Measurements from ENCODE around the gene PRKN.

The PRKN gene

DNA sequence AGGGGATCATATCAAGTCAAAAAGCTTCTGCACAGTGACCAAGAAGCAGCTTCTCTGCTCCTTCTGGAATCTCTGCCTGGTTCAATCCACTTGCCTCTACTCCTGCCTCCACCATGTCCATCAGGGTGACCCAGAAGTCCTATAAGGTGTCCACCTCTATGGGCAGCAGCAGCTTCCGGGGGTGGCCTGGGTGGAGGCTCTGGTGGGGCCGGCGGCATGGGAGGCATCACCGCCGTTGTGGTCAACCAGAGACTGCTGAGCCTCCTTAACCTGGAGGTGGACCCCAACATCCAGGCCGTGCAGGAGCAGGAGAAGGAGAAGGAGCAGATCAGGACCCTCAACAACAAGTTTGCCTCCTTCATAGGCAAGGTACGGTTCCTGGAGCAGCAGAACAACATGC is 159.3 kb downstream of the PRKN start:
- Histone ChIP-seq H4K20me1 (ENCODE audit: insufficient read depth) (no peaks in the 10 kb centered on the region), H3K79me2 (ENCODE audit: insufficient read depth, low read depth) (no peaks in the 10 kb centered on the region), H3K9ac (no peak overlapping the region), H3K4me1 (ENCODE audit: low read depth, poor library complexity, severe bottlenecking) (no peaks in the 10 kb centered on the region), H3K4me2 (no peak overlapping the region), H3K27me3 (ENCODE audit: insufficient read depth, low read depth) (no peaks in the 10 kb centered on the region), H3K36me3 (ENCODE audit: insufficient read depth) (no peaks in the 10 kb centered on the region), H3K27ac (no peak overlapping the region), H3K4me3 (IDR thresholded peaks at IDR 0.05; ENCODE audit: insufficient read depth, low read depth, low read length) (no peak overlapping the region), H2AFZ (ENCODE audit: low read depth) (no peak overlapping the region)
- TF ChIP-seq, protein P1, sequence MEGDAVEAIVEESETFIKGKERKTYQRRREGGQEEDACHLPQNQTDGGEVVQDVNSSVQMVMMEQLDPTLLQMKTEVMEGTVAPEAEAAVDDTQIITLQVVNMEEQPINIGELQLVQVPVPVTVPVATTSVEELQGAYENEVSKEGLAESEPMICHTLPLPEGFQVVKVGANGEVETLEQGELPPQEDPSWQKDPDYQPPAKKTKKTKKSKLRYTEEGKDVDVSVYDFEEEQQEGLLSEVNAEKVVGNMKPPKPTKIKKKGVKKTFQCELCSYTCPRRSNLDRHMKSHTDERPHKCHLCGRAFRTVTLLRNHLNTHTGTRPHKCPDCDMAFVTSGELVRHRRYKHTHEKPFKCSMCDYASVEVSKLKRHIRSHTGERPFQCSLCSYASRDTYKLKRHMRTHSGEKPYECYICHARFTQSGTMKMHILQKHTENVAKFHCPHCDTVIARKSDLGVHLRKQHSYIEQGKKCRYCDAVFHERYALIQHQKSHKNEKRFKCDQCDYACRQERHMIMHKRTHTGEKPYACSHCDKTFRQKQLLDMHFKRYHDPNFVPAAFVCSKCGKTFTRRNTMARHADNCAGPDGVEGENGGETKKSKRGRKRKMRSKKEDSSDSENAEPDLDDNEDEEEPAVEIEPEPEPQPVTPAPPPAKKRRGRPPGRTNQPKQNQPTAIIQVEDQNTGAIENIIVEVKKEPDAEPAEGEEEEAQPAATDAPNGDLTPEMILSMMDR (conservative IDR thresholded peaks at IDR 0.05; ENCODE audit: low read depth, low read length), result no peak

DNA sequence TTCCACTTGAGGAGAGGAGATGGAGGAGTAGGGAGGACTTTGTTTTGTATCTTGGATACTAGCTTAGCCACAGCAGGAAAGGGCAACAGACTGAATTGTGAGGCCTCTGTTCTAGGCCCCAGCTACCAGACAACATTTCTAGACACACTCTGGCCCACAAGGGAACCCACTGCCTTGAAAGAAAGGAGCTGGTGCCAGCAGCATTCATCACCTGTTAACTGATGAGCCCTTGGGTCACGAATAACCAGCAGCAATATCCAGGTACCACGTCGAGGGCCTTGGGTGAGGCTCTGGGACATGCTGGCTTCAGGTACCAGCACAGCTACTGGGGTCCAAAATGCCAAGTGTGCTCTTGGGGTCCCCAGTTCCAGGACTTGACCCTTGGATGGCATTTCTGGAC is 165.5 kb downstream of the PRKN start:
- Histone ChIP-seq H4K20me1 (ENCODE audit: insufficient read depth) (no peaks in the 10 kb centered on the region), H3K4me1 (ENCODE audit: low read depth, poor library complexity, severe bottlenecking) (no peaks in the 10 kb centered on the region), H2AFZ (ENCODE audit: low read depth) (no peak overlapping the region), H3K36me3 (ENCODE audit: insufficient read depth) (no peaks in the 10 kb centered on the region), H3K4me2 (no peak overlapping the region), H3K4me3 (IDR thresholded peaks at IDR 0.05; ENCODE audit: insufficient read depth, low read depth, low read length) (no peak overlapping the region), H3K27me3 (ENCODE audit: insufficient read depth, low read depth) (no peaks in the 10 kb centered on the region), H3K79me2 (ENCODE audit: insufficient read depth, low read depth) (no peaks in the 10 kb centered on the region), H3K27ac (no peak overlapping the region), H3K9ac (no peak overlapping the region)
- TF ChIP-seq, protein P1 (conservative IDR thresholded peaks at IDR 0.05; ENCODE audit: low read depth, low read length), result no peak

DNA sequence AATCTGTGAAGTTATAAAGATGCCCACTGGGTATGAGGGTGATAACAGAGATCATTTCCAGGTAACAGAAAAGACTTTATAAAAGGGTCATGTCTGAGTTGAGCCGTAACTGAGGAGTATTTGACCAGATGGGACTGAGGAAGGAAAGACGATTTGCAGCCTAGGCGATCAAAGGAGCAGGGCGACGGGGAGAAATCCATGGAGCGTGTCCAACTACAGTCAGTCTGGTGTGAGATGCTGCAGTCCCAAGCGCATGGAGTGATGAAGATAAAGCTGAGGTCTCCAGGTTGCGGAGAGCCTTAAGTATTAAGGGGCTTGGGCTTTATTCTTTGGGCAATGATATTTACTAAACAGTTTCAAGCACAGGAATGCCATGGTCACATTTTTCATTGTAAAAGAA is 166.7 kb downstream of the PRKN start:
- TF ChIP-seq, protein P1 (conservative IDR thresholded peaks at IDR 0.05; ENCODE audit: low read depth, low read length), result no peak
- no peak overlapping the region for H3K9ac ChIP-seq
- no peak overlapping the region for H3K27ac ChIP-seq
- H4K20me1 ChIP-seq (ENCODE audit: insufficient read depth), result no peaks in the 10 kb centered on the region
- H3K4me3 ChIP-seq (IDR thresholded peaks at IDR 0.05; ENCODE audit: insufficient read depth, low read depth, low read length), result no peak overlapping the region
- no peak overlapping the region for H3K4me2 ChIP-seq
- H3K79me2 ChIP-seq (ENCODE audit: insufficient read depth, low read depth), result no peaks in the 10 kb centered on the region
- no peaks in the 10 kb centered on the region for H3K36me3 ChIP-seq (ENCODE audit: insufficient read depth)
- H3K27me3 ChIP-seq (ENCODE audit: insufficient read depth, low read depth), result no peaks in the 10 kb centered on the region
- H2AFZ ChIP-seq (ENCODE audit: low read depth), result no peak overlapping the region
- no peaks in the 10 kb centered on the region for H3K4me1 ChIP-seq (ENCODE audit: low read depth, poor library complexity, severe bottlenecking)

DNA sequence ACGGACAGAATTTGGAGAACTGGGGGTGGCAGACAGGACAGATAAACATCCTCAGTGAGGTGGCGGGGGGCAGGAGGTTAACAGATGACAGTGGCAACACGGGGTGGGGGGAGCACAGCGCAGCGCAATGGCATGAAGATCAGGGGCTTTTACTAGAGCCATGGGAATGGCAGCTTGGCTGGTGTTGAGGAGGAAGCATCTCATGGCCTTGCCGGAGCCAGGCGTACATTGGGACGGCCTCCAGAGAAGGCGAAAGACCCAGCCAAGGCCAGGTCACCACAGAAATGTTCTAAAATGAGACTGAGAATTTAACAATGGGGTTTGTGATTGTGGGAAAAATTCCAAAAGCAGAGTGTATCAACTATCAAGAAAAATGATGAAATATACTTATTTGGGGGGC is 173.0 kb downstream of the PRKN start:
- H2AFZ ChIP-seq (ENCODE audit: low read depth), result no peak overlapping the region
- H3K27ac ChIP-seq, result no peak overlapping the region
- no peaks in the 10 kb centered on the region for H3K4me1 ChIP-seq (ENCODE audit: low read depth, poor library complexity, severe bottlenecking)
- no peak overlapping the region for H3K9ac ChIP-seq
- no peak overlapping the region for H3K4me3 ChIP-seq (IDR thresholded peaks at IDR 0.05; ENCODE audit: insufficient read depth, low read depth, low read length)
- H3K79me2 ChIP-seq (ENCODE audit: insufficient read depth, low read depth), result no peaks in the 10 kb centered on the region
- H3K27me3 ChIP-seq (ENCODE audit: insufficient read depth, low read depth), result no peaks in the 10 kb centered on the region
- no peak overlapping the region for H3K4me2 ChIP-seq
- H3K36me3 ChIP-seq (ENCODE audit: insufficient read depth), result no peaks in the 10 kb centered on the region
- H4K20me1 ChIP-seq (ENCODE audit: insufficient read depth), result no peaks in the 10 kb centered on the region
- TF ChIP-seq, protein P1 (conservative IDR thresholded peaks at IDR 0.05; ENCODE audit: low read depth, low read length), result no peak

DNA sequence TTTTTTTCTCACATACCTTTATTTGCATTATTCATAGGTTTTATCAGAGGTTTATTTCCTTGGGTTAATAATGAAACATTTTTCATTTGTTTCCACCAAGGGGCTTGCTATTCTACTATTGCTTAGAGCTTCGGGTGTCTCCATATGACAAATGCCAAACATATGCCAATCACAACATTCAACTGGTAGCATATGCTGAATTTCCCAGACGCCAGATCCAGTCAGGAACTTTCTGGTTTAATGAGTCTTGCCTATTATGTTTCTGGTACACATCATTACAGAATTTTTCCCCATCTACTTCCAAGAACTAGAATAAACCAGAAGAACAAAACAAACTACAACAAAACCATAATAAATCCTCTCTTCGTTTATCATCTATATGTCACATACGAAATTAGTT is 180.7 kb downstream of the PRKN start:
- Histone ChIP-seq H3K27ac (no peak overlapping the region), H3K9ac (no peak overlapping the region), H3K4me1 (ENCODE audit: low read depth, poor library complexity, severe bottlenecking) (no peaks in the 10 kb centered on the region), H3K4me3 (IDR thresholded peaks at IDR 0.05; ENCODE audit: insufficient read depth, low read depth, low read length) (no peak overlapping the region), H3K79me2 (ENCODE audit: insufficient read depth, low read depth) (no peaks in the 10 kb centered on the region), H3K36me3 (ENCODE audit: insufficient read depth) (no peaks in the 10 kb centered on the region), H2AFZ (ENCODE audit: low read depth) (no peak overlapping the region), H3K4me2 (no peak overlapping the region), H4K20me1 (ENCODE audit: insufficient read depth) (no peaks in the 10 kb centered on the region), H3K27me3 (ENCODE audit: insufficient read depth, low read depth) (no peaks in the 10 kb centered on the region)
- TF ChIP-seq, protein P1 (conservative IDR thresholded peaks at IDR 0.05; ENCODE audit: low read depth, low read length), result no peak
